CD4-positive, CD25-positive, alpha-beta regulatory T cell (primary cell): ENCODE measurements around the gene MRAP. TPM values are rescaled to one million over a fixed set of nuclear protein-coding genes. Genes with fewer than 3 reads are reported as not detected.

ENCODE experiments used
- ATAC-seq, 2 donors: fragments of 150-1000 bp; cut with Tn5 transposase; one replicate each; pipeline ENCODE4 v1.10.0; 2021; ENCODE audit warnings: low read depth in 2 of 2, moderate number of reproducible peaks in 2 of 2, moderate library complexity in 1 of 2
- DNase-seq, 3 donors: peaks; one replicate each; pipeline versions ENCODE4 v3.0.0 to v3.0.0-alpha.2; 2012 to 2022; ENCODE audit warnings: mixed read lengths in 1 of 3
- H3K27ac ChIP-seq: one replicate; pipeline ENCODE4 v1.7.0; 2013; ENCODE audit warnings: mild to moderate bottlenecking, low read length; ENCODE audit not compliant: insufficient read depth, poor library complexity, severe bottlenecking
- H3K27me3 ChIP-seq: one replicate; pipeline ENCODE4 v1.7.0; 2013; ENCODE audit warnings: low read length; ENCODE audit not compliant: control insufficient read depth, insufficient read depth
- H3K36me3 ChIP-seq: one replicate; pipeline ENCODE4 v1.7.0; 2013; ENCODE audit warnings: mild to moderate bottlenecking, low read length, moderate library complexity; ENCODE audit not compliant: control insufficient read depth, insufficient read depth
- H3K4me1 ChIP-seq: 2 replicates; pipeline ENCODE4 v1.7.0; 2013; ENCODE audit warnings: mild to moderate bottlenecking, low read length; ENCODE audit not compliant: insufficient read depth, control insufficient read depth, poor library complexity, severe bottlenecking
- H3K4me3 ChIP-seq: one replicate; pipeline ENCODE4 v1.7.0; 2013; ENCODE audit warnings: low read depth, mild to moderate bottlenecking, low read length, moderate library complexity
- H3K9me3 ChIP-seq, 2 experiments: 1 replicate in 1 of 2; 2 replicates in 1 of 2; pipeline ENCODE4 v1.7.0; 2013; ENCODE audit warnings: low read length in 2 of 2, mild to moderate bottlenecking in 1 of 2, moderate library complexity in 1 of 2; ENCODE audit not compliant: control insufficient read depth in 2 of 2
- H3K27ac Mint-ChIP-seq, 3 donors: one replicate each; pipeline ENCODE4 v1.8.0; 2020 to 2022; ENCODE audit warnings: mild to moderate bottlenecking in 3 of 3, mixed read lengths in 3 of 3, moderate library complexity in 2 of 3
- H3K27me3 Mint-ChIP-seq: one replicate; pipeline ENCODE4 v1.8.0; 2022; ENCODE audit warnings: mild to moderate bottlenecking, mixed read lengths
- H3K36me3 Mint-ChIP-seq: one replicate; pipeline ENCODE4 v1.8.0; 2020; ENCODE audit warnings: mixed read lengths
- H3K4me1 Mint-ChIP-seq, 4 donors: one replicate each; pipeline ENCODE4 v1.8.0; 2020 to 2022; ENCODE audit warnings: mixed read lengths in 4 of 4, mild to moderate bottlenecking in 1 of 4
- H3K4me3 Mint-ChIP-seq, 4 donors: one replicate each; pipeline ENCODE4 v1.8.0; 2020 to 2022; ENCODE audit warnings: mild to moderate bottlenecking in 4 of 4, mixed read lengths in 4 of 4, moderate library complexity in 3 of 4
- H3K9me3 Mint-ChIP-seq, 7 donors: one replicate each; pipeline ENCODE4 v1.8.0; 2020 to 2022; ENCODE audit warnings: mixed read lengths in 7 of 7, mild to moderate bottlenecking in 3 of 7, moderate library complexity in 2 of 7
- polyA plus RNA-seq, 4 donors: library from polyadenylated mRNA; unstranded; fragments of 300-500 nt; fragmentation: Illumina TruSeq; gene quantifications; one replicate each; pipeline ENCODE4 v1.2.3, GENCODE V29; 2021
- total RNA-seq: library from RNA; stranded (reverse); gene quantifications from one replicate; pipeline ENCODE4 v1.2.3, GENCODE V29; 2022

The MRAP gene
- total and polyA plus RNA-seq, 5 donors from 2014 or later = not detected

- Histone ChIP-seq H3K4me1 (no peaks in the 10 kb centered on the region), H3K27me3 (no peaks in the 10 kb centered on the region), H3K4me3 (no peak overlapping the region), H3K27ac (no peak overlapping the region), H3K36me3 (peaks cover 79% of the 10 kb centered on the region), H3K9me3 (no peaks in the 10 kb centered on the region)
- ATAC-seq = no peak
- Mint-ChIP-seq H3K9me3 (no peaks in the 10 kb centered on the region), H3K27ac (peak overlapping the region in 2 of 3 donors; percentile 5 to 53), H3K4me1 (peaks cover 0 to 4% (median 1%) of the 10 kb centered on the region in 4 donors), H3K4me3 (no peak overlapping the region), H3K27me3 (no peaks in the 10 kb centered on the region), H3K36me3 (peaks cover 66% of the 10 kb centered on the region)
- DNase-seq = no peak
These were observed 36.4 kb downstream of the MRAP start for GRCh38 chr21:32334980-32335531.

- DNase-seq (no peak), ATAC-seq (no peak)
- Mint-ChIP-seq H3K9me3 (no peaks in the 10 kb centered on the region), H3K36me3 (peaks cover 61% of the 10 kb centered on the region), H3K4me1 (peaks cover 0 to 4% (median 1%) of the 10 kb centered on the region in 4 donors), H3K27ac (peak overlapping the region in 1 of 3 donors; percentile 55), H3K27me3 (no peaks in the 10 kb centered on the region), H3K4me3 (no peak overlapping the region)
- Histone ChIP-seq H3K4me1 (no peaks in the 10 kb centered on the region), H3K27ac (no peak overlapping the region), H3K27me3 (no peaks in the 10 kb centered on the region), H3K4me3 (no peak overlapping the region), H3K9me3 (no peaks in the 10 kb centered on the region), H3K36me3 (peaks cover 82% of the 10 kb centered on the region)
These were observed 37.2 kb downstream of the MRAP start for GRCh38 chr21:32335601-32336575.

- Histone ChIP-seq H3K27me3 (no peaks in the 10 kb centered on the region), H3K9me3 (no peaks in the 10 kb centered on the region), H3K4me3 (no peak overlapping the region), H3K4me1 (no peaks in the 10 kb centered on the region), H3K36me3 (peaks cover 86% of the 10 kb centered on the region), H3K27ac (no peak overlapping the region)
- Mint-ChIP-seq H3K36me3 (peaks cover 61% of the 10 kb centered on the region), H3K27me3 (no peaks in the 10 kb centered on the region), H3K27ac (no peak overlapping the region), H3K9me3 (no peaks in the 10 kb centered on the region), H3K4me3 (no peak overlapping the region), H3K4me1 (peaks cover 0 to 5% (median 2%) of the 10 kb centered on the region in 4 donors)
- ATAC-seq (no peak), DNase-seq (no peak)
These were observed 38.1 kb downstream of the MRAP start for GRCh38 chr21:32336711-32337110.

GRCh38 chr21:32337206-32337605, 38.6 kb downstream of the MRAP start:
- ATAC-seq (no peak), DNase-seq (no peak)
- Mint-ChIP-seq H3K9me3 (no peaks in the 10 kb centered on the region), H3K4me3 (no peak overlapping the region), H3K36me3 (peaks cover 60% of the 10 kb centered on the region), H3K27ac (no peak overlapping the region), H3K27me3 (no peaks in the 10 kb centered on the region), H3K4me1 (peaks cover 0 to 6% (median 2%) of the 10 kb centered on the region in 4 donors)
- Histone ChIP-seq H3K9me3 (no peaks in the 10 kb centered on the region), H3K4me1 (no peaks in the 10 kb centered on the region), H3K27ac (no peak overlapping the region), H3K27me3 (no peaks in the 10 kb centered on the region), H3K36me3 (peaks cover 83% of the 10 kb centered on the region), H3K4me3 (no peak overlapping the region)

GRCh38 chr21:32338209-32338921, 39.7 kb downstream of the MRAP start:
- H3K36me3 ChIP-seq = peaks cover 85% of the 10 kb centered on the region
- peaks cover 59% of the 10 kb centered on the region for H3K36me3 Mint-ChIP-seq

GRCh38 chr21:32340863-32341848, 42.5 kb downstream of the MRAP start:
- ATAC-seq (no peak), DNase-seq (no peak)
- H3K4me1 ChIP-seq = no peaks in the 10 kb centered on the region
- Mint-ChIP-seq H3K36me3 (peaks cover 64% of the 10 kb centered on the region), H3K9me3 (peaks cover 0 to 16% (median 5%) of the 10 kb centered on the region in 7 donors), H3K4me3 (no peak overlapping the region), H3K27me3 (no peaks in the 10 kb centered on the region), H3K4me1 (peaks cover 0 to 4% (median 0%) of the 10 kb centered on the region in 4 donors), H3K27ac (no peak overlapping the region)
- peaks cover 89% of the 10 kb centered on the region for H3K36me3 ChIP-seq
- H3K4me3 ChIP-seq = no peak overlapping the region
- no peaks in the 10 kb centered on the region for H3K27me3 ChIP-seq
- no peak overlapping the region for H3K27ac ChIP-seq
- H3K9me3 ChIP-seq = peaks cover 18% of the 10 kb centered on the region in 2 experiments

More at GRCh38 chr21:32338209-32338921, 39.7 kb downstream of the MRAP start:
- no peaks in the 10 kb centered on the region for H3K27me3 Mint-ChIP-seq
- Histone ChIP-seq H3K4me1 (no peaks in the 10 kb centered on the region), H3K27me3 (no peaks in the 10 kb centered on the region), H3K4me3 (no peak overlapping the region), H3K9me3 (peaks cover 0 to under 1% of the 10 kb centered on the region in 2 experiments), H3K27ac (no peak overlapping the region)
- DNase-seq (no peak), ATAC-seq (no peak)
- peaks cover 0 to 4% (median 0%) of the 10 kb centered on the region in 4 donors for H3K4me1 Mint-ChIP-seq
- H3K9me3 Mint-ChIP-seq = no peaks in the 10 kb centered on the region
- no peak overlapping the region for H3K4me3 Mint-ChIP-seq
- peak overlapping the region in 1 of 3 donors; percentile 66 for H3K27ac Mint-ChIP-seq

- Mint-ChIP-seq H3K27me3 (no peaks in the 10 kb centered on the region), H3K4me1 (no peaks in the 10 kb centered on the region)
- no peak for ATAC-seq
These were observed 48.3 kb downstream of the MRAP start for GRCh38 chr21:32346951-32347350.

More at GRCh38 chr21:32346951-32347350, 48.3 kb downstream of the MRAP start:
- Histone ChIP-seq H3K9me3 (peaks cover 18% of the 10 kb centered on the region in 2 experiments), H3K27me3 (no peaks in the 10 kb centered on the region), H3K36me3 (peaks cover 97% of the 10 kb centered on the region), H3K4me1 (no peaks in the 10 kb centered on the region), H3K27ac (no peak overlapping the region), H3K4me3 (no peak overlapping the region)
- Mint-ChIP-seq H3K36me3 (peaks cover 68% of the 10 kb centered on the region), H3K9me3 (peaks cover 0 to 16% (median 5%) of the 10 kb centered on the region in 7 donors), H3K4me3 (no peak overlapping the region), H3K27ac (no peak overlapping the region)
- no peak for DNase-seq
